CD4-positive, alpha-beta T cell treated with Interleukin-15 for 1 hour (primary cell): ENCODE results near the gene FNBP1.
"Not testable (repeated sequence)": the region's sequence is repeated elsewhere in the genome, so short reads cannot be mapped to it uniquely, and the experiment has no call there.

Experiments
- DNase-seq: peaks from one replicate; pipeline ENCODE4 v3.0.0-alpha.2; 2020

The FNBP1 gene

GRCh38 chr9:129910628-129911567 is 132.1 kb downstream of the FNBP1 start:
- DNase-seq = peak; percentile 30

GRCh38 chr9:129909851-129910250 is 133.1 kb downstream of the FNBP1 start:
- DNase-seq = no peak

- no peak for DNase-seq
Measured at GRCh38 chr9:129908906-129909305, 134.1 kb downstream of the FNBP1 start.

GRCh38 chr9:129907201-129907600 is 135.8 kb downstream of the FNBP1 start:
- DNase-seq = no peak

- no peak for DNase-seq
Measured at GRCh38 chr9:129906298-129906697, 136.7 kb downstream of the FNBP1 start.

- no peak for DNase-seq
Measured at GRCh38 chr9:129904734-129905133, 138.3 kb downstream of the FNBP1 start.

- DNase-seq = no peak
Measured at GRCh38 chr9:129902740-129903134, 140.3 kb downstream of the FNBP1 start.

- no peak for DNase-seq
Measured at GRCh38 chr9:129901993-129902739, 140.8 kb downstream of the FNBP1 start.

- no peak for DNase-seq
Measured at GRCh38 chr9:129900263-129901027, 142.5 kb downstream of the FNBP1 start.

- no peak for DNase-seq
Measured at GRCh38 chr9:129899620-129900019, 143.4 kb downstream of the FNBP1 start.

GRCh38 chr9:129898185-129898584 is 144.8 kb downstream of the FNBP1 start:
- DNase-seq = no peak

GRCh38 chr9:129897263-129897662 is 145.7 kb downstream of the FNBP1 start:
- no peak for DNase-seq

- peak; percentile 55 for DNase-seq
Measured at GRCh38 chr9:129895376-129896268, 147.4 kb downstream of the FNBP1 start.

GRCh38 chr9:129894120-129894823 is 148.7 kb downstream of the FNBP1 start:
- DNase-seq = peak; percentile 52

GRCh38 chr9:129891569-129891968 is 151.4 kb downstream of the FNBP1 start:
- peak; percentile 41 for DNase-seq

GRCh38 chr9:129890718-129891299 is 152.2 kb downstream of the FNBP1 start:
- not testable (repeated sequence) for DNase-seq

GRCh38 chr9:129889941-129890717 is 152.9 kb downstream of the FNBP1 start:
- DNase-seq = peak; percentile 77

GRCh38 chr9:129889122-129889940 is 153.7 kb downstream of the FNBP1 start:
- DNase-seq = peak; percentile 41
